PFSK-1 (cell line): Measurements from ENCODE around the gene COL19A1.

Source experiments
- FOXP2 ChIP-seq: optimal IDR thresholded peaks from 2 replicates; pipeline ENCODE3; 2011; ENCODE audit warnings: borderline replicate concordance, control low read depth, inconsistent platforms; ENCODE audit not compliant: insufficient read depth; ENCODE audit errors: extremely low read length, extremely low read depth
- POLR2AphosphoS5 ChIP-seq: IDR thresholded peaks from 2 replicates; pipeline ENCODE4 v1.6.1; 2012; ENCODE audit warnings: low read depth, mild to moderate bottlenecking, control low read depth, low read length, moderate library complexity
- SIN3A ChIP-seq: IDR thresholded peaks from 2 replicates; pipeline ENCODE4 v1.6.1; 2012; ENCODE audit warnings: mild to moderate bottlenecking, low read length, moderate library complexity, borderline replicate concordance; ENCODE audit not compliant: insufficient read depth
- TAF1 ChIP-seq: IDR thresholded peaks from 2 replicates; pipeline ENCODE4 v1.6.1; 2012; ENCODE audit warnings: low read length, control low read depth, borderline replicate concordance; ENCODE audit not compliant: insufficient read depth
- TF ChIP-seq, protein P1 (sequence below), 2 experiments: IDR thresholded peaks; 2 replicates each; pipeline versions ENCODE4 v1.6.1 to v1.8.0; 2011 to 2012; ENCODE audit warnings: low read depth in 2 of 2, low read length in 2 of 2, control low read depth in 1 of 2, inconsistent platforms in 1 of 2, mild to moderate bottlenecking in 1 of 2, moderate library complexity in 1 of 2; ENCODE audit not compliant: insufficient read depth in 1 of 2

COL19A1 gene

DNA sequence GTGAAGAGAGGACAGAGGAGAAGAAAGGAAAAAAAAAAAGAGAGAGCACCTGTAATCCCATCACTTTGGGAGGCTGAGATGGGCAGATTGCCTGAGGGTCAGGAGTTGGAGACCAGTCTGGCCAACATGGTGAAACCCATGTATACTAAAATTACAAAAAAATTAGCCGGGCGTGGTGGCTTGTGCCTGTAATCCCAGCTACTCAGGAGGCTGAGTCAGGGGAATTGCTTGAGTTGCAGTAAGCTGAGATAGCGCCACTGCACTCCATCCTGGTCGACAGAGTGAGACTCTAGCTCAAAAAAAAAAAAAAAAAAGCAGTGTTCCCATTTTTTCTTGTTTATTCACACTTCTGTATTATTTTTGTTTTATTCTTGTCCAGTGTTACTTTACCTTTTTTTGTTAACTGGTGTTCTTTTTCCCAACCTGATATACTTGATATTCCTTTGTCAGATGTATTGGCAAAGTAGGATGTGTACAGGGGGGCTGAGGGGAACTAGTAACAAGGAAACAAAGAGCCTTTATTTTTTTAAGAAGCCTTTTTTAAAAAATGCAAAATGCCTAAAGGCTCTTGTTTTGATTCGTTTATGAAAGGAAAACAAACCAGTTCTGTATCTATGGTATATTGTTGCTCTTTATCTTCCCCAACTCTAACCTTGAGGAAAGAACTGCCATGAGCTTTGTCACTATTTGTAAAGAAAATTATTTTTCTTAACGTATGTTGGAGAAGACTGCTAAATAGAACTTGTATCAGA is 22.3 kb downstream of the COL19A1 start:
- TF ChIP-seq, protein P1, sequence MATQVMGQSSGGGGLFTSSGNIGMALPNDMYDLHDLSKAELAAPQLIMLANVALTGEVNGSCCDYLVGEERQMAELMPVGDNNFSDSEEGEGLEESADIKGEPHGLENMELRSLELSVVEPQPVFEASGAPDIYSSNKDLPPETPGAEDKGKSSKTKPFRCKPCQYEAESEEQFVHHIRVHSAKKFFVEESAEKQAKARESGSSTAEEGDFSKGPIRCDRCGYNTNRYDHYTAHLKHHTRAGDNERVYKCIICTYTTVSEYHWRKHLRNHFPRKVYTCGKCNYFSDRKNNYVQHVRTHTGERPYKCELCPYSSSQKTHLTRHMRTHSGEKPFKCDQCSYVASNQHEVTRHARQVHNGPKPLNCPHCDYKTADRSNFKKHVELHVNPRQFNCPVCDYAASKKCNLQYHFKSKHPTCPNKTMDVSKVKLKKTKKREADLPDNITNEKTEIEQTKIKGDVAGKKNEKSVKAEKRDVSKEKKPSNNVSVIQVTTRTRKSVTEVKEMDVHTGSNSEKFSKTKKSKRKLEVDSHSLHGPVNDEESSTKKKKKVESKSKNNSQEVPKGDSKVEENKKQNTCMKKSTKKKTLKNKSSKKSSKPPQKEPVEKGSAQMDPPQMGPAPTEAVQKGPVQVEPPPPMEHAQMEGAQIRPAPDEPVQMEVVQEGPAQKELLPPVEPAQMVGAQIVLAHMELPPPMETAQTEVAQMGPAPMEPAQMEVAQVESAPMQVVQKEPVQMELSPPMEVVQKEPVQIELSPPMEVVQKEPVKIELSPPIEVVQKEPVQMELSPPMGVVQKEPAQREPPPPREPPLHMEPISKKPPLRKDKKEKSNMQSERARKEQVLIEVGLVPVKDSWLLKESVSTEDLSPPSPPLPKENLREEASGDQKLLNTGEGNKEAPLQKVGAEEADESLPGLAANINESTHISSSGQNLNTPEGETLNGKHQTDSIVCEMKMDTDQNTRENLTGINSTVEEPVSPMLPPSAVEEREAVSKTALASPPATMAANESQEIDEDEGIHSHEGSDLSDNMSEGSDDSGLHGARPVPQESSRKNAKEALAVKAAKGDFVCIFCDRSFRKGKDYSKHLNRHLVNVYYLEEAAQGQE (IDR thresholded peaks at IDR 0.05; ENCODE audit: insufficient read depth in 1 of 2, low read depth in 2 of 2, low read length in 2 of 2): no peak
- TF ChIP-seq TAF1 (no peak), POLR2AphosphoS5 (no peak), SIN3A (no peak)

DNA sequence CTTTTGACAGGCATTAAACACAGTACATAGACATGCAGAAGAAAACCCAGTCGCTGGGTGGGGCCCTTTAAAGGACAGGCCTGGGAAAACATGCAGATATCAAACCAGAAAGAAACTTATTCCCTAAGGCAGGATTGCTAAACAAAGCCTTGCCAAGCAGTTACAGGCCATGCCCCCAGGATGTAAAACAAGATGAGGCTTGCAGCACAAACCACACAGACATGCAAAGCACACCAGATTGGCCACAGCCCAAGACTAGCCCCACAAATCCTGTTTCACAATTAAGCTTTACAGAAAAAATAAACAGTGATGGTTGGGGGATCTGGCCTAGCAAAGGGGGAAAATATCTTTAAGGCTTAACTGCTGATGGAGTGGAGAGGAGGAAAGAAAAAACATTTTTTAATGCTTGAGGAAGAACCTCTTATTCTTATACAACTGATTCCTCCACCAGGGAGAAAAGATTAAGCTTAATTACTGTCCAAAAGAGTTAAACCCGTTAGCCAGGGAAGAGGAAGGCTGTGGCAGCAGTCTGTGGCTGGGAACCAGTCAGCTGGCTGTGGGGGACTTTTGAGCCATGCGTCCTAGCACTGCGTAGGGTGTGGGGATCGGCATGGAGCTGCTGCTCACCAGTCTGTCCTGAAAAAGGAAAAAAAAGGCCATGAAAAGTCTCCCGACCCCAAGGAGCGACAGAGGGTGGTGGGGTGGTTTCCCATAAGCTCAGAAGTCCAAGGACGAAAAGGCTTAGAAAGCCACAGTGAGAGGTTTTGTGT is 28.4 kb downstream of the COL19A1 start:
- TF ChIP-seq FOXP2: no peak
- no peak for TF ChIP-seq SIN3A
- TF ChIP-seq TAF1: no peak
- TF ChIP-seq, protein P1 (IDR thresholded peaks at IDR 0.05; ENCODE audit: insufficient read depth in 1 of 2, low read depth in 2 of 2, low read length in 2 of 2): no peak
- no peak for TF ChIP-seq POLR2AphosphoS5

DNA sequence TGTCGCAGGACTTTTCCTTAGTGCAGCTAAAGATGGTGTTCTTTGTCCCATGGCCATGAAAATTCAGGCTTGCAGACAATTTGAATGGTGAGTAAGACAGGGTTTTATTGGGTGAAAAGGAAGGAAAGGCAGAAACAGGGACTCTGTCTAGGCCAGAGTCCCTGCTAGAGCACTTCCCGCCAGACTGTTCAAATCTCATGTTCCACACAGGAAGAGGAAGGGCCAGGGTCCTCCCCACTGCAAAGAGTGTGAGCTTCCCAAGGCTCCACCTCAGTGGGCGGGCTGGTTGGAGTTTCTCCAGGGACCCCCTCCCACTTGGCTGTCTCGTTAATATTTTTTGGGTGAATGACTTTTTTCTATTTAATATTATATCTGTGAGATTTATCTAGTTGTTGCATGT is 29.0 kb downstream of the COL19A1 start:
- TF ChIP-seq SIN3A: no peak
- TF ChIP-seq, protein P1 (IDR thresholded peaks at IDR 0.05; ENCODE audit: insufficient read depth in 1 of 2, low read depth in 2 of 2, low read length in 2 of 2): no peak
- no peak for TF ChIP-seq TAF1
- no peak for TF ChIP-seq FOXP2

DNA sequence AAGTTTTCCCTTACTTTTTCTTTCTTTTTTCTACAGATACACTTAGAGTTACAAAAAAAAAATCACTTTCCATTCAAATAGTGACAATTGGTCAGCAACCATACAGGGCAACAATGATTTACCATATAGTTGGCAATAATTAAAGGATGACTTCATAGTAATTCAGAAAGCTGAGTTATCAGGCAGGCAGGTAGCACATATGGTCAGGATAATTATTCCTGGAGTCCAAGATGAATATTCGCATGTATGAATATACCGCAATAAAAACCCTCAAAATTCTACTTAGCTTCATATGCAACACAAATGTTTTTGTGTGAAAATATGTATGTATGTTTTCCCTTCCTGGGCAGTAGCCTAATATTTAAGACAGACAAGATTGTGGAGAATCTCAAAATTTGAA is 34.5 kb downstream of the COL19A1 start:
- TF ChIP-seq, protein P1 (IDR thresholded peaks at IDR 0.05; ENCODE audit: insufficient read depth in 1 of 2, low read depth in 2 of 2, low read length in 2 of 2): no peak
- TF ChIP-seq FOXP2 (no peak), POLR2AphosphoS5 (no peak), TAF1 (no peak), SIN3A (no peak)

DNA sequence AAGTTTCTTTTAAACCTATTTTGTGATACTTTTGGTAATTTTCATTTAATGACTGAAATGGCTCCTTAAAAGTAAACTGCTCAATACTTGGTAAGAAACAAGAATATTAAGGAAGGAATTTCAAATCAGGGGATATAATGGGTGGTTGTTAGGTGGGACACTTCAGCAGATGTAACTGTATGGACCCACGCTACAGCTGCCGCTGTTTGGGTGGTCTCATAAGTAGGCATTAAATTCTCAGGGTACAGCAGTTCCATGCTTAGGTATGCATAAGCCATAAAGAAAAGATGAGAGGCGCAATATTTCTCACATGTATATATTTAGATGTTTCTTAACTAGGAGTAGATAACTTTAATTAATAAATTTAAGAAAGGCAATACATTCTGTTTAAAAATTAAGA is 35.0 kb downstream of the COL19A1 start:
- TF ChIP-seq, protein P1 (IDR thresholded peaks at IDR 0.05; ENCODE audit: insufficient read depth in 1 of 2, low read depth in 2 of 2, low read length in 2 of 2): no peak
- no peak for TF ChIP-seq FOXP2
- TF ChIP-seq POLR2AphosphoS5: no peak
- TF ChIP-seq TAF1: no peak
- TF ChIP-seq SIN3A: no peak
